Ammon's horn (tissue), 1 donor: ENCODE measurements around the gene SPRR2G.
"Not testable (repeated sequence)": the region's sequence is repeated elsewhere in the genome, so short reads cannot be mapped to it uniquely, and the experiment has no call there.

Experiments
- DNase-seq: peaks from one replicate; pipeline ENCODE4 v3.0.0-alpha.2; 2016; ENCODE audit warnings: low spot score

The SPRR2G gene

DNA sequence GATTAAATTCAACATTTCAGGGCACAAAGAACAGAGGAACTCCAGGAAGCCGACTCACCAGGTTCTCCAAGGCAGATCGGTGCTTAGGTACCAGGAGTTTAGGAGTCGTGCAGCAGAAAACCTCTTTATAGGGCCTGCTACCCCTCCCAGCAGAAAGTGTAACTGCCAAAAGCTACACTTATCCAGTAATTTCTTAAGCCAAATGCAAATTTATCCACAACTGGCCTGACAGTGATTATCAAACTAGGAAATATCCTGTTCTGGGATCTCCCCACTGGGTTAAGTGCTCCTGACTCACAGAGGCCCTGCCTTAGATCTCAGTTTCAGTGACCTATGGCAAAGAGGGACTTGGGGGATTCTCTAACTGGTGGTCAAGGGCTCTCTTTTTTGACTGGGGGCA, 37.3 kb downstream of the SPRR2G start, which contains the start of gene SPRR2F:
TSS of gene SPRR2F (minus strand) at position 101 of the 400 bp plus-strand sequence. CDS start 783 bp downstream, outside the sequence.
- DNase-seq, result no peak

GRCh38 chr1:153112454-153112853, 38.2 kb downstream of the SPRR2G start:
- DNase-seq, result not testable (repeated sequence)

- DNase-seq, result no peak
These were observed 50.4 kb downstream of the SPRR2G start for GRCh38 chr1:153100245-153100644.
